ENCODE measurements around the gene STXBP5. TPM values are rescaled to one million over a fixed set of nuclear protein-coding genes. Genes with fewer than 3 reads are reported as not detected.

STXBP5 gene
- 120 and 144 TPM in 2 replicates for total RNA-seq

DNA sequence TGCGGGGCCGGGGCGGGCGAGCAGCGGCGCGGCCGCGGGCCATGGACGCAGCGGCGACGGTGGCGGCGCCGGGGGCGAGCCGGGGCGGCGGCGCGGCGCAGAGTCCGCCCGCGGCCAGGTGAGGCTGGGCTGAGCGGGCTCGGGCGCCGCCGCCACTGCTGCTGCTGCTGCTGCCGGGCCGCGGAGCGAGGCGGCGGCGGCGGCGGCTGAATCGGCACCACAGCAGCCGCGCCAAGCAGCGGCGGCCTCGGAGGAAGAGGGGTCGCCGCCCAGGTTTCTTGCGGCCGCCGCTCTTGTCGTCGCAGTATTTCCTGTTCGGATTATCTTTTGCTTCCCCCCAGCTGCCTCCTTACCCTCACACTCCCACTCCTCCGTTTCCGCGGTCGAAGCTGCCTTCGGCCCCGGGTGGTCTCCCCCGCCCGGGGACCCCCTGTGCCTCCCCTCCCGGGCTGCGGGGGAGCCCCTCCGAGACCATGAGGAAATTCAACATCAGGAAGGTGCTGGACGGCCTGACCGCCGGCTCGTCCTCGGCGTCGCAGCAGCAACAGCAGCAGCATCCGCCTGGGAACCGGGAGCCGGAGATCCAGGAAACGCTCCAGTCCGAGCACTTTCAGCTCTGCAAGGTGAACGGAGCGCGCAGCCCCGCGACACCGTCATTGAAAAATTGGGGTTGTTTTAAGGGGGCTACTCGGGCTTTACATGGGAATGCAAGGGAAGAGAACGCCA lies at the start of gene STXBP5:
STXBP5 (plus strand) TSS at position 358 of the 726 bp plus-strand sequence; CDS start at position 474, 116 bp downstream.
- Histone ChIP-seq H4K20me1 (ENCODE audit: insufficient read depth, low read length) (peaks cover 13% of the 10 kb centered on the region), H3K9me3 (ENCODE audit: low read depth, low read length) (no peaks in the 10 kb centered on the region), H3K36me3 (ENCODE audit: insufficient read depth, low read length) (no peaks in the 10 kb centered on the region), H3K4me1 (ENCODE audit: insufficient read depth, low read length) (peaks cover 20% of the 10 kb centered on the region), H3K27me3 (ENCODE audit: insufficient read depth, low read length) (no peaks in the 10 kb centered on the region), H3K4me2 (ENCODE audit: insufficient read depth, low read length) (peak within 1 kb of the TSS; percentile 100), H3K4me3 (ENCODE audit: insufficient read depth, low read length) (peak within 1 kb of the TSS; percentile 93), H3K79me2 (ENCODE audit: insufficient read depth, low read length) (peaks cover 64% of the 10 kb centered on the region), H3K27ac (ENCODE audit: low read depth, low read length) (peak within 1 kb of the TSS; percentile 94), H2AFZ (ENCODE audit: low read length) (peak within 1 kb of the TSS; percentile 97)
- TF ChIP-seq, protein P1, sequence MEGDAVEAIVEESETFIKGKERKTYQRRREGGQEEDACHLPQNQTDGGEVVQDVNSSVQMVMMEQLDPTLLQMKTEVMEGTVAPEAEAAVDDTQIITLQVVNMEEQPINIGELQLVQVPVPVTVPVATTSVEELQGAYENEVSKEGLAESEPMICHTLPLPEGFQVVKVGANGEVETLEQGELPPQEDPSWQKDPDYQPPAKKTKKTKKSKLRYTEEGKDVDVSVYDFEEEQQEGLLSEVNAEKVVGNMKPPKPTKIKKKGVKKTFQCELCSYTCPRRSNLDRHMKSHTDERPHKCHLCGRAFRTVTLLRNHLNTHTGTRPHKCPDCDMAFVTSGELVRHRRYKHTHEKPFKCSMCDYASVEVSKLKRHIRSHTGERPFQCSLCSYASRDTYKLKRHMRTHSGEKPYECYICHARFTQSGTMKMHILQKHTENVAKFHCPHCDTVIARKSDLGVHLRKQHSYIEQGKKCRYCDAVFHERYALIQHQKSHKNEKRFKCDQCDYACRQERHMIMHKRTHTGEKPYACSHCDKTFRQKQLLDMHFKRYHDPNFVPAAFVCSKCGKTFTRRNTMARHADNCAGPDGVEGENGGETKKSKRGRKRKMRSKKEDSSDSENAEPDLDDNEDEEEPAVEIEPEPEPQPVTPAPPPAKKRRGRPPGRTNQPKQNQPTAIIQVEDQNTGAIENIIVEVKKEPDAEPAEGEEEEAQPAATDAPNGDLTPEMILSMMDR (IDR thresholded peaks at IDR 0.05; ENCODE audit: extremely low read depth, low read depth, low read length): no peak
- peak; percentile 53 for DNase-seq (ENCODE audit: insufficient read length, low spot score, missing footprints)

DNA sequence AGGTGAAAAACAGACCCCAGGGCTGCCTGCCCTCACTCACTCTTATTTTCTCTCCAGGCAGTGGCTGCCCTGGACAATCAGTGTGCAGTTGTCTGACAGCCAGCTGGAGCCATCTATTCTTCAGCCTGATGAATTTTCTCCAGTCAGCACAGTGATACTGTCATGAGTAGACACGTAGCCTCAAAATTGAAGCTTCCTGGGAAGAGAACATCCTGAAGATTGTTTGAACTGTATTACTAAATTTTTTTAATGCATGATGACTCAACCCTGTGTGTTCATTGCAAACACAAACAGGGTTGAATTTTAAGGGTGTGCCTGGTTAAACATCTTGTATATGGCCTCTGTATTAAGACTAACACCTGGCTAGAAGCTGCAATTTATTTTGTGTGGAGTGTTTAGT lies 49.8 kb upstream of the STXBP5 start:
- H2AFZ ChIP-seq (ENCODE audit: low read length): peak overlapping the region; percentile 2
- no peaks in the 10 kb centered on the region for H3K9me3 ChIP-seq (ENCODE audit: low read depth, low read length)
- H3K4me1 ChIP-seq (ENCODE audit: insufficient read depth, low read length): peaks cover 8% of the 10 kb centered on the region
- peak; percentile 82 for DNase-seq (ENCODE audit: insufficient read length, low spot score, missing footprints)
- H3K4me3 ChIP-seq (ENCODE audit: insufficient read depth, low read length): no peak overlapping the region
- H3K27ac ChIP-seq (ENCODE audit: low read depth, low read length): no peak overlapping the region
- no peaks in the 10 kb centered on the region for H3K79me2 ChIP-seq (ENCODE audit: insufficient read depth, low read length)
- H3K36me3 ChIP-seq (ENCODE audit: insufficient read depth, low read length): no peaks in the 10 kb centered on the region
- H3K27me3 ChIP-seq (ENCODE audit: insufficient read depth, low read length): no peaks in the 10 kb centered on the region
- TF ChIP-seq, protein P1 (IDR thresholded peaks at IDR 0.05; ENCODE audit: extremely low read depth, low read depth, low read length): no peak
- no peak overlapping the region for H3K4me2 ChIP-seq (ENCODE audit: insufficient read depth, low read length)
- H4K20me1 ChIP-seq (ENCODE audit: insufficient read depth, low read length): no peaks in the 10 kb centered on the region

DNA sequence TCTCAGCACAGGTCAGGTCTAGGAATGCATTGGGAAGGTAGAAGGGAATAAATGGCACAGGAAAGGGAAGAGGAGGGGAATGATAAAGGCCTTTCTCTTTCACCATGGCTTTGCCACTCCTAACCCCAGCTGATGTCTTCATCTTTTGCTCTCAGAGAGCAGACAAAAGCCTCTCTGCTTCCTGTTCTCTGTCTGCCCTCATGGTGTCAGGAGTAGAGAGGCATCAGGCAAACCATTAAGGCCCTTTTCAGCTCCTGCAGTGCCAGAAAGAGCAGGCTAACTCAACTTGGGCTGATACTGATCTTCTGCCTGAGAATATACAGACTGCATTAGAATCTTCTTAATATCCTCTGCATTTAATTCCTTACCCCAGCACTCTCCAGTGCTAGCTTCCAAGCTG lies 48.0 kb upstream of the STXBP5 start:
- Histone ChIP-seq H3K27ac (ENCODE audit: low read depth, low read length) (no peak overlapping the region), H2AFZ (ENCODE audit: low read length) (peak overlapping the region; percentile 52)
- TF ChIP-seq, protein P1 (IDR thresholded peaks at IDR 0.05; ENCODE audit: extremely low read depth, low read depth, low read length): no peak

DNA sequence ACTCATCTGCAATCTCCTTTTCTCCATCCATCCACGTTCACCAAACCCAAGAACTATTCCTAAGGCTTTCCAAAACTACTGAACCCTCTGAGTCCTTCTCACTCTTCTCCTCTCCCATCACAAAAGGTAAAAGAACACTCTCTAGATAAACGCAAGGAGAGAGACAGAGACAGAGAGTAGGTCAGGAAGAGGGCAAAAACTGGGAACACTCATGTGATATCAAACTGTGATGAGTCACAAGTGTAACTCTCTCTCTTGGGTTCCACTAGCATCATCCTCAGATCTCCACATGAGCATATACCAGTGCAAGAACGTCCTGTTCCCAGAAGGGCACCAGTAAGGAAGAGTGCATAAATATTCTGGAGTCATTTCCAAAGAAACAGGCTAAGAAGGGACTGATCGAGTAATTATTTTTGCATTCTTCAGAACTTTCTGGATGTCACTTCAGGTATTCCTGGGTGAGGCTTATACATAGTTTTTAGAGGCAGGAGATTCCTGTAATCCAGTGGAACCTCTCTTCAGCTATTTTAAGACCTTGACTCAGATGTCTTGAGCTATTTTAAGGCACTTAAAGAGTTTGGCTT lies 47.3 kb upstream of the STXBP5 start:
- Histone ChIP-seq H3K27ac (ENCODE audit: low read depth, low read length) (no peak overlapping the region), H3K36me3 (ENCODE audit: insufficient read depth, low read length) (no peaks in the 10 kb centered on the region), H3K79me2 (ENCODE audit: insufficient read depth, low read length) (no peaks in the 10 kb centered on the region), H3K9me3 (ENCODE audit: low read depth, low read length) (no peaks in the 10 kb centered on the region), H4K20me1 (ENCODE audit: insufficient read depth, low read length) (no peaks in the 10 kb centered on the region), H3K4me2 (ENCODE audit: insufficient read depth, low read length) (no peak overlapping the region), H2AFZ (ENCODE audit: low read length) (peak overlapping the region; percentile 7), H3K4me1 (ENCODE audit: insufficient read depth, low read length) (peaks cover 12% of the 10 kb centered on the region), H3K4me3 (ENCODE audit: insufficient read depth, low read length) (no peak overlapping the region), H3K27me3 (ENCODE audit: insufficient read depth, low read length) (no peaks in the 10 kb centered on the region)
- TF ChIP-seq, protein P1 (IDR thresholded peaks at IDR 0.05; ENCODE audit: extremely low read depth, low read depth, low read length): no peak
- peak; percentile 59 for DNase-seq (ENCODE audit: insufficient read length, low spot score, missing footprints)

More for the DNA sequence above, 48.0 kb upstream of the STXBP5 start:
- no peak overlapping the region for H3K4me3 ChIP-seq (ENCODE audit: insufficient read depth, low read length)
- no peaks in the 10 kb centered on the region for H3K79me2 ChIP-seq (ENCODE audit: insufficient read depth, low read length)
- no peaks in the 10 kb centered on the region for H3K36me3 ChIP-seq (ENCODE audit: insufficient read depth, low read length)
- H3K9me3 ChIP-seq (ENCODE audit: low read depth, low read length): no peaks in the 10 kb centered on the region
- H3K4me2 ChIP-seq (ENCODE audit: insufficient read depth, low read length): no peak overlapping the region
- peaks cover 8% of the 10 kb centered on the region for H3K4me1 ChIP-seq (ENCODE audit: insufficient read depth, low read length)
- no peaks in the 10 kb centered on the region for H4K20me1 ChIP-seq (ENCODE audit: insufficient read depth, low read length)
- no peak for DNase-seq (ENCODE audit: insufficient read length, low spot score, missing footprints)
- H3K27me3 ChIP-seq (ENCODE audit: insufficient read depth, low read length): no peaks in the 10 kb centered on the region

Data from osteoblast (primary cell).